H1 (cell line): ENCODE results near the gene SLC26A8. TPM values are rescaled to one million over a fixed set of nuclear protein-coding genes. Genes with fewer than 3 reads are reported as not detected.

ENCODE experiments used
- CTCF ChIA-PET: fragments of 300-600 bp; sonication (Branson Sonifier 250); formaldehyde crosslinking; loops from one replicate; lab custom pipeline; 2021; ENCODE audit not compliant: partially characterized antibody; lab: Charles Lee
- POLR2A ChIA-PET: fragments of 300-600 bp; sonication (Branson Sonifier 250); formaldehyde crosslinking; loops from one replicate; lab custom pipeline; 2021; ENCODE audit warnings: inconsistent platforms; ENCODE audit not compliant: partially characterized antibody; lab: Charles Lee
- DNase-seq, 2 experiments: peaks; one replicate each; pipeline versions ENCODE4 v3.0.0 to v3.0.0-alpha.2; 2010 to 2022; ENCODE audit warnings: low spot score in 2 of 2, low read depth in 1 of 2, mixed read lengths in 1 of 2
- FAIRE-seq: peaks from 2 replicates; lab custom pipeline; 2011; peaks lifted over from hg19 to GRCh38; lab: Jason Lieb, UNC
- H2AFZ ChIP-seq: 2 replicates; pipeline ENCODE4 v1.8.1; 2012; ENCODE audit warnings: low read length, inconsistent platforms
- H2AK5ac ChIP-seq: 2 replicates; pipeline ENCODE4 v1.6.1; 2013; ENCODE audit warnings: low read depth, low read length
- H2BK120ac ChIP-seq: replicated peaks from 2 replicates; pipeline ENCODE3; 2013; ENCODE audit warnings: low read depth, low read length, inconsistent platforms
- H2BK12ac ChIP-seq: 2 replicates; pipeline ENCODE4 v1.6.1; 2013; ENCODE audit warnings: low read depth, low read length
- H2BK15ac ChIP-seq: 2 replicates; pipeline ENCODE4 v1.6.1; 2013; ENCODE audit warnings: low read length
- H2BK20ac ChIP-seq: 2 replicates; pipeline ENCODE4 v1.6.1; 2013; ENCODE audit warnings: low read length
- H2BK5ac ChIP-seq: 2 replicates; pipeline ENCODE4 v1.6.1; 2013; ENCODE audit warnings: low read depth, low read length
- H3K14ac ChIP-seq: 2 replicates; pipeline ENCODE4 v1.6.1; 2013; ENCODE audit warnings: inconsistent platforms; ENCODE audit not compliant: insufficient read length
- H3K18ac ChIP-seq: 2 replicates; pipeline ENCODE4 v1.6.1; 2013; ENCODE audit warnings: low read length; ENCODE audit errors: extremely low read depth
- H3K23ac ChIP-seq: 2 replicates; pipeline ENCODE4 v1.6.1; 2013; ENCODE audit warnings: inconsistent platforms; ENCODE audit not compliant: insufficient read length
- H3K23me2 ChIP-seq: 2 replicates; pipeline ENCODE4 v1.6.1; 2013; ENCODE audit warnings: low read depth, low read length
- H3K27ac ChIP-seq: 2 replicates; pipeline ENCODE4 v1.6.1; 2011; ENCODE audit warnings: low read depth, low read length, inconsistent platforms
- H3K27me3 ChIP-seq, 4 experiments: replicated peaks in 1 of 4; 1 replicate in 1 of 4; 2 replicates in 3 of 4; pipeline versions ENCODE4 v1.6.1 to v1.8.1; 2011 to 2013; ENCODE audit warnings: low read length in 3 of 4, mild to moderate bottlenecking in 3 of 4, inconsistent platforms in 2 of 4, mixed read lengths in 2 of 4, moderate library complexity in 1 of 4; ENCODE audit not compliant: control insufficient read depth in 3 of 4, insufficient read depth in 3 of 4; ENCODE audit errors: extremely low read depth in 1 of 4
- H3K36me3 ChIP-seq, 4 experiments: 2 replicates each; pipeline versions ENCODE4 v1.6.1 to v1.8.1; 2011 to 2013; ENCODE audit warnings: mild to moderate bottlenecking in 4 of 4, low read length in 3 of 4, moderate library complexity in 2 of 4, control low read depth in 1 of 4, inconsistent platforms in 1 of 4; ENCODE audit not compliant: insufficient read depth in 4 of 4, control insufficient read depth in 2 of 4
- H3K4ac ChIP-seq: replicated peaks from 2 replicates; pipeline ENCODE3; 2013; ENCODE audit warnings: low read length, low read depth, mixed read lengths, inconsistent platforms; ENCODE audit not compliant: insufficient read length
- H3K4me1 ChIP-seq, 4 experiments: replicated peaks in 1 of 4; 1 replicate in 1 of 4; 2 replicates in 3 of 4; pipeline versions ENCODE4 v1.6.1 to v1.8.1; 2011 to 2013; ENCODE audit warnings: low read length in 3 of 4, inconsistent platforms in 2 of 4, mixed read lengths in 1 of 4; ENCODE audit not compliant: insufficient read depth in 4 of 4, control insufficient read depth in 3 of 4
- H3K4me2 ChIP-seq, 2 experiments: 2 replicates each; pipeline versions ENCODE4 v1.6.1 to v1.8.1; 2011 to 2013; ENCODE audit warnings: low read depth in 2 of 2, low read length in 2 of 2, control low read depth in 1 of 2, inconsistent platforms in 1 of 2, mild to moderate bottlenecking in 1 of 2; ENCODE audit not compliant: insufficient read depth in 1 of 2
- H3K4me3 ChIP-seq, 4 experiments: fragments of 200-600, 300-600 bp in 1 of 4; sonication (generic), shearing (Covaris generic), sonication (Bioruptor Twin) in 1 of 4; 2 replicates each; pipeline versions ENCODE4 v1.5.1 to v1.8.1; 2011 to 2016; ENCODE audit warnings: low read length in 4 of 4, low read depth in 3 of 4, control low read depth in 2 of 4, inconsistent platforms in 2 of 4, mild to moderate bottlenecking in 2 of 4, mixed read lengths in 1 of 4, moderate library complexity in 1 of 4; ENCODE audit not compliant: insufficient read depth in 2 of 4; ENCODE audit errors: extremely low read depth in 1 of 4
- H3K56ac ChIP-seq: replicated peaks from 2 replicates; pipeline ENCODE3; 2013; ENCODE audit warnings: low read depth, mild to moderate bottlenecking, mixed read lengths, low read length, inconsistent platforms; ENCODE audit not compliant: insufficient read length
- H3K79me1 ChIP-seq: 2 replicates; pipeline ENCODE4 v1.6.1; 2013; ENCODE audit warnings: low read depth, low read length, control low read depth
- H3K79me2 ChIP-seq, 2 experiments: 2 replicates each; pipeline versions ENCODE4 v1.6.1 to v1.8.1; 2012 to 2013; ENCODE audit warnings: low read length in 2 of 2, mild to moderate bottlenecking in 2 of 2, inconsistent platforms in 1 of 2; ENCODE audit not compliant: insufficient read depth in 2 of 2, control insufficient read depth in 1 of 2
- H3K9ac ChIP-seq, 4 experiments: replicated peaks in 1 of 4; 1 replicate in 1 of 4; 2 replicates in 3 of 4; pipeline versions ENCODE4 v1.6.1 to v1.8.1; 2011 to 2013; ENCODE audit warnings: low read depth in 3 of 4, low read length in 3 of 4, control low read depth in 2 of 4, mild to moderate bottlenecking in 2 of 4, moderate library complexity in 2 of 4, inconsistent platforms in 1 of 4; ENCODE audit errors: extremely low read depth in 1 of 4
- H3K9me3 ChIP-seq, 2 experiments: 2 replicates each; pipeline versions ENCODE4 v1.6.1 to v1.8.1; 2012 to 2013; ENCODE audit warnings: mild to moderate bottlenecking in 2 of 2, moderate library complexity in 2 of 2, control low read depth in 1 of 2, inconsistent platforms in 1 of 2, low read depth in 1 of 2, low read length in 1 of 2, mixed read lengths in 1 of 2; ENCODE audit not compliant: insufficient read depth in 2 of 2
- H4K20me1 ChIP-seq, 2 experiments: replicated peaks in 1 of 2; 2 replicates each; pipeline versions ENCODE3 to v1.8.1; 2011 to 2013; ENCODE audit warnings: inconsistent platforms in 2 of 2, low read length in 2 of 2, mild to moderate bottlenecking in 1 of 2; ENCODE audit not compliant: insufficient read depth in 2 of 2, control insufficient read depth in 1 of 2
- H4K5ac ChIP-seq: 2 replicates; pipeline ENCODE4 v1.6.1; 2013; ENCODE audit warnings: low read length, low read depth, mixed read lengths, inconsistent platforms; ENCODE audit not compliant: insufficient read length
- H4K8ac ChIP-seq: 2 replicates; pipeline ENCODE4 v1.8.0; 2013; ENCODE audit warnings: mild to moderate bottlenecking, moderate library complexity, low read length, inconsistent platforms; ENCODE audit not compliant: insufficient read depth; ENCODE audit errors: extremely low read depth
- H4K91ac ChIP-seq: replicated peaks from 2 replicates; pipeline ENCODE3; 2013; ENCODE audit warnings: low read length, mixed read lengths, inconsistent platforms; ENCODE audit not compliant: insufficient read length
- ASH2L ChIP-seq: fragments of 200-600, 300-600 bp; sonication (generic); IDR thresholded peaks from one replicate; pipeline ENCODE4 v1.7.1; 2017; ENCODE audit warnings: low read length
- CBX8 ChIP-seq: fragments of 300-800, 300-1000 bp; sonication (generic); IDR thresholded peaks from 2 replicates; pipeline ENCODE4 v1.7.1; 2016; ENCODE audit warnings: low read depth, low read length, borderline replicate concordance
- EZH2 ChIP-seq: fragments of 200-600 bp; sonication (generic); IDR thresholded peaks from 2 replicates; pipeline ENCODE4 v1.7.1; 2012; ENCODE audit warnings: low read depth, mild to moderate bottlenecking, moderate library complexity, low read length, inconsistent platforms; ENCODE audit not compliant: severe bottlenecking
- FOSL1 ChIP-seq: IDR thresholded peaks from 2 replicates; pipeline ENCODE4 v1.6.1; 2011; ENCODE audit warnings: mild to moderate bottlenecking, low read depth, low read length, moderate library complexity; ENCODE audit not compliant: insufficient read depth
- KDM1A ChIP-seq: fragments of 200-600, 300-600 bp; sonication (generic); IDR thresholded peaks from 2 replicates; pipeline ENCODE4 v1.7.1; 2016; ENCODE audit warnings: mild to moderate bottlenecking, low read length, borderline replicate concordance
- NANOG ChIP-seq: IDR thresholded peaks from 2 replicates; pipeline ENCODE4 v1.6.1; 2011; ENCODE audit warnings: low read length, low read depth, mild to moderate bottlenecking, inconsistent platforms; ENCODE audit not compliant: insufficient read depth, poor library complexity, severe bottlenecking
- SRF ChIP-seq: IDR thresholded peaks from 2 replicates; pipeline ENCODE4 v1.6.1; 2011; ENCODE audit warnings: mild to moderate bottlenecking, low read depth, low read length, moderate library complexity
- WGBS, 2 experiments: shearing (Covaris generic) in 1 of 2; methylation state at CpG; one replicate each; pipeline versions ENCODE4 v1.1.6 to v1.1.7; 2013 to 2015; ENCODE audit warnings: low lambda C conversion rate in 2 of 2, mixed read lengths in 2 of 2, inconsistent platforms in 1 of 2, low coverage in 1 of 2, missing lambda C conversion rate in 1 of 2; ENCODE audit not compliant: insufficient replicate concordance in 2 of 2, insufficient coverage in 1 of 2, insufficient read length in 1 of 2; ENCODE audit errors: extremely low coverage in 1 of 2, missing lambda C conversion rate in 1 of 2; 5-methylcytosine and 5-hydroxymethylcytosine counted together
- polyA plus RNA-seq, 7 experiments: library from polyadenylated mRNA; depleted of rRNA in 3 of 7; stranded (reverse) in 5 of 7; unstranded in 2 of 7; fragments of >200 nt in 5 of 7; fragments of 200-250 nt in 2 of 7; gene quantifications; 1 replicate in 5 of 7; 2 replicates in 1 of 7; 4 replicates in 1 of 7; pipeline versions ENCODE4 v1.2.1 to v1.2.3, GENCODE V29; 2011 to 2013; ENCODE audit warnings: missing spikeins in 2 of 7, mixed read lengths in 2 of 7
- total RNA-seq: library from RNA; stranded (reverse); fragmentation: NEBNext Ultra II Directional; extraction: Animal tissue kit (Norgen Biotek cat#: 25700); gene quantifications from 2 replicates; pipeline ENCODE4 v1.2.1, GENCODE V29; 2021
- TF ChIP-seq, protein P1 (sequence below): IDR thresholded peaks from 2 replicates; pipeline ENCODE4 v1.6.1; 2011; ENCODE audit warnings: low read depth, mild to moderate bottlenecking, low read length; ENCODE audit not compliant: insufficient read depth

Gene SLC26A8
- total and polyA plus RNA-seq, 2 of the 8 experiments (the other 6 are each of a cell fraction or from before 2014, with no cell fraction given), result 0.56 to 0.57 TPM

DNA sequence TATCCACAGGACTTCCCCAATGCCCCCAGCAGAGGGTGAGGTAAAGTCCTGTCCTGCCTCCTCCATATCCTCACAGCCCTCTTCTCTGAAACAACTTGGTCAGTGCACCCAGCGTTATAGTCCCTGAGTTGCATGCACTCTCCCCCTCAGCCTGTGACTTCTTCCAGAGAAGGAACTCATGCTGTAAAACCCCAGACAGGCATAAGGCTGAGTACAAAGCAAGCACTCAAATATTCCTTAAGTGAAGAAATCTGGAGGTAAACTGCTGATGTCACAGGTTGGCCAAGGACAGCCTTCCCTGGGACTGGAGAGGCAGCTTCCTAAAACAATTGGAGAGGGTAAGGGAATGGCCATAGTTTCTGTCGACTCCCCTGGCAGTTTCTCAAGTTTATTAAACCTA lies 90.6 kb downstream of the SLC26A8 start:
- Histone ChIP-seq H3K56ac (no peak overlapping the region), H4K5ac (no peak overlapping the region), H3K23ac (no peak overlapping the region), H3K36me3 (no peaks in the 10 kb centered on the region), H3K14ac (no peak overlapping the region), H3K18ac (no peak overlapping the region), H3K4me2 (no peak overlapping the region), H2BK20ac (no peak overlapping the region), H3K4ac (no peak overlapping the region), H4K91ac (no peak overlapping the region), H3K23me2 (peaks cover 2% of the 10 kb centered on the region; the same call in 1 of the 2 replicates), H2BK120ac (no peak overlapping the region), H2BK15ac (no peak overlapping the region), H3K79me2 (no peaks in the 10 kb centered on the region), H3K27me3 (peaks cover 0 to 3% (median 0%) of the 10 kb centered on the region in 4 experiments; a peak in 2 of 7 replicates), H2AK5ac (no peak overlapping the region), H3K4me1 (peaks cover 0 to 6% (median 1%) of the 10 kb centered on the region in 4 experiments; a peak in 5 of 7 replicates), H3K27ac (no peak overlapping the region), H3K4me3 (no peak overlapping the region), H4K8ac (no peak overlapping the region), H3K79me1 (no peaks in the 10 kb centered on the region), H3K9me3 (no peaks in the 10 kb centered on the region), H2AFZ (no peak overlapping the region), H2BK5ac (no peak overlapping the region), H2BK12ac (no peak overlapping the region), H3K9ac (no peak overlapping the region), H4K20me1 (no peaks in the 10 kb centered on the region)
- 75% methylated on average over 2 of the region's 2 CpGs; no CpG with 5 or more reads in 1 of the 2 experiments for WGBS, 2 experiments
- TF ChIP-seq, protein P1, sequence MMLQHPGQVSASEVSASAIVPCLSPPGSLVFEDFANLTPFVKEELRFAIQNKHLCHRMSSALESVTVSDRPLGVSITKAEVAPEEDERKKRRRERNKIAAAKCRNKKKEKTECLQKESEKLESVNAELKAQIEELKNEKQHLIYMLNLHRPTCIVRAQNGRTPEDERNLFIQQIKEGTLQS, result no peak
- TF ChIP-seq KDM1A (no peak), FOSL1 (no peak), ASH2L (no peak), SRF (no peak), EZH2 (no peak), NANOG (no peak), CBX8 (no peak)
- ChIA-PET CTCF (interaction anchor here (0.8 to 1.6 kb wide), 2 partner anchors 17 to 23 kb away, joined by 3 to 4 read pairs; no protein-coding TSS in a partner anchor), POLR2A (interaction anchor here (0.6 kb wide), 1 partner anchor 105 kb away, joined by 5 read pairs; no protein-coding TSS in a partner anchor)
- DNase-seq (no peak), FAIRE-seq (no peak)
